GM21737 (cell line): ENCODE measurements around the gene SF3B1.
"Not testable (repeated sequence)": the region's sequence is repeated elsewhere in the genome, so short reads cannot be mapped to it uniquely, and the experiment has no call there.

Experiments used
- ATAC-seq: cut with Tn5 transposase; IDR thresholded peaks from one replicate; pipeline ENCODE4 v1.9.1; 2021; ENCODE audit warnings: mild to moderate bottlenecking, moderate library complexity; ENCODE audit not compliant: unreplicated experiment

The SF3B1 gene

DNA sequence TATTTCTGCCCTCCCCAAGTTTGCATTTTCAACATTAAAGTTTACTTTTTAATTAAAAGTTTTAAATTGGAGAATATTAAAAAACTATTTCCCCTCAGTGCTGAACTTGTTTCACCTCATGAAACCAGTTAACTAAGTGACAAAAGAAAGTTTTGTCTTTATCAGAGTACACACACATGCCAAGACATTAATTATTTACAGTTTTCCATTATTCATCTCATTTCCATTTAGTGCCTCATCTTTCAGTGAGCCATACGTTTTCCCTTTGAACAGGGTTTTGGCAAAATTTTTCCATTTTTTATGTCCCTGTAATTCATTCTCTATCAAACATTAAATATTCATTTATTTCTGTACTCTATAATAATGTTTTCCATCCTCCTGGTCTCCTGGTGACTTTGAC is 53.2 kb downstream of the SF3B1 start:
- no peak for ATAC-seq

GRCh38 chr2:197379918-197380309 is 54.9 kb downstream of the SF3B1 start:
- ATAC-seq: not testable (repeated sequence)

GRCh38 chr2:197379308-197379917 is 55.4 kb downstream of the SF3B1 start:
- not testable (repeated sequence) for ATAC-seq

DNA sequence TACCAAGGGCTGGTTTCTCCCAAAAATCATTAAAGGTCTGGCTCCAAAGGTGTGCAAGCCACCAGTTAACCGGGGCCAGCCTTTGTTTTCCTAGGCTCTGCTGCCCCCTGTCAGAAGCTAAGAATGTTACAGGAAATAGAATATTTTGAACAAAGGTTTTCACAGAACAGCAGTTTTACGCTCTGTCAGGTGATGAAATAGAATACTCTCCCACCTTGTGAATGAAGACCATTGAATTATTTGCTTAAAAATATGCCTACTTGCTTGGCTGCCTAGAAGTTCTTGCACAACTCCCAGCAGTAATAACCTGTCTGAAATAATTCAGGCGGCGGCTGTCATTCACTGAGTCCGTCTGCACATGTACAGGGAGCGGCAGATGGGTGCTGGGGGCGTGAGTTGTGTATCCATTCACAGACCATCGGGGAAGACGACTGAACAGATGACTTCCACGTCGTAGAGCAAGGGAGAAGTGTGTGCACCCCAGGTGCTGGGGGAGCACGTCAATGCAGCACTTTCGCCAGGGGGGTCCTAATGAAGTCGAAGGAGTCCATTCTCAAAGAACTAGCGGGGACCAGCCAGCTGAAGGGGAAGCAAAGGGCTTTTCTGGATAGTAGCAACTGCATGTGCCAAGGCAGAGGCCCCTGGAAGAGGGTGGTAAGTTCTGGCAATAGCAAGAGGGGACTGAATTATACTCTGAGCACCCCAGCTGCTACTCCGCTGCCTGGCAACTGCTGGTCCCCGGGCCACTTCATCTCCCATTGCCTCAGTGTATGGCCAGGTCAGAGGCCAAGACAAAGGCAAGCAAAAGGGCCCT is 56.1 kb downstream of the SF3B1 start:
- ATAC-seq: no peak

DNA sequence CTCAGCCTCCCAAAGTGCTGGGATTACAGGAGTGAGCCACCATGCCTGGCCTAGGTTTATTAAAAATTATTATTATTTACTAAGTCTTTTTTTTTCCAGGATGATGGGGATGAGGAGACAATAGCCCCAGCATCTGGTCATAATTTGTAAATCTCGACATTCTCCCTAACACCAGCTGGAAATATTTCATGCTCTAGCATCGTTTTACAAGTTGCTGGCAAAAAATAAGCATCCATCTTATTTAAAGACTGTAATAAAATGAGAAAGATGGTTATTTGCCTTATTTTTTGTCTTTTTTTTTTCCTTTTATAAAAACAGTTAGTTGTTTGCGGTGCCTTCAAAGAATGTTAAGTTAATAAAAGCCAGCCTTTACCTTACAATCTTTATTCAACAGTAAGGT is 56.7 kb downstream of the SF3B1 start:
- no peak for ATAC-seq

- no peak for ATAC-seq
Measured at GRCh38 chr2:197377670-197378069, 57.2 kb downstream of the SF3B1 start.

GRCh38 chr2:197372592-197372991 is 62.2 kb downstream of the SF3B1 start:
- ATAC-seq: no peak

DNA sequence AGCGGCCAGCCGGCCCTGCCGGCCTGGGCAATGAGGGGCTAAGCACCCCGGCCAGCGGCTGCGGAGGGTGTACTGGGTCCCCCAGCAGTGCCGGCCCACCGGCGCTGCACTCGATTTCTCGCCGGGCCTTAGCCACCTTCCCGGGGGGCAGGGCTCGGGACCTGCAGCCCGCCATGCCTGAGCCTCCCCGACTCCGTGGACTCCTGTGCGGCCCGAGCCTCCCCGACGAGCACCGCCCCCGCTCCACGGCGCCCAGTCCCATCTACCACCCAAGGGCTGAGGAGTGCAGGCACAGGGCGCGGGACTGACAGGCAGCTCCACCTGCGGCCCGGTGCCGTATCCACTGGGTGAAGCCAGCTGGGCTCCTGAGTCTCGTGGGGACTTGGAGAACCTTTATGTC is 64.2 kb downstream of the SF3B1 start:
- ATAC-seq: not testable (repeated sequence)

- ATAC-seq: no peak
Measured at GRCh38 chr2:197369933-197370320, 64.9 kb downstream of the SF3B1 start.

DNA sequence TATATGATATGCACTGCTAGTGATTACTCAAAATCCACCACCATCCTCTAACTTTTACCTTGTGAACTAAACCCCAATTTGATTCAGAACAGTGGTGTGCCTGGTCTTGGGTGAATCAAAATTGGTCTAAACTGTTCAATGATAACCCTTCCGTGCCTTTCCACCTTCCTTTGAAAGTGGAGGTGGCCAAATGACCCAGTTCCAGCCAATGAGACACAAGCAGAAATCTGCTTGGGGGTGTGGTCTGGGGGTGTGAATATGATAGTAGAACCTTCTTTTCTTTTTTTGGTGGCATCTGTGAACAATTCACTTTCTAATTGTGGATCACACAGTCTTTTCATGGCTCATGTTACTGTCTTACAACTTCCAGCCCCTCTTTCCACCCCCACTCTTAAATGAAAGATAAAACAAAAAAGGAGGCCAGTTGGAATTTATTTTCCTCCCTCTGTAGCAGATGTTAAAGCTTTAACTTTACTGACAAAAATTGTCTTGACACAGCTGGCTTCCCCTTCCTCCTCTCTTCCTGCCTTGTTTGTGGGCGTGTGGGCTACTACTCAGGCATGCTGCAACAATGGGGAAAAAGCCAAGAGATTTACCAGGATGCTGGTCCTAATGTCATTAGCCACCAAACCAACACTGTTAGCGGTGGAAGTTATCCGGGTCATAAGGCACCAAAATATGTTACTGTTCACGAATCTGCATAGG is 65.4 kb downstream of the SF3B1 start:
- no peak for ATAC-seq

DNA sequence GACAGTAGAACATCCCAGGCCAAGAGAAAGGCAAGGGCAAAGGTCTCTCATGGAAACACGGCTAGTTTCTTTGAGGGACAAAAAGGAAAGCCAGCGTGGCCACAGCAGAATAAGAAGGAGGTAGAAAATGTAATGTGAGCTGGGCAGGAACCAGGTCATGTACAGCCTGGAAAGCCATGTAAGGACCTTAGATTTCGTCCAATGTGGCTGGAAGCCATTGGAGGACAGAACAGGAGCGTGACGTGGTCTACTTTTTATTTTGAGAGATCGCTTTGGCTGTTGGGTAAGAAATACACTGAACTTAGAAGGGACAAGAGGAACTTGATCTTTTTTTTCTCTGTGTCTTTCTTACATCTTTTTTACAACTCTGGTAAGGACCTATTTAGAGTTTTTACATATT is 66.4 kb downstream of the SF3B1 start:
- no peak for ATAC-seq

GRCh38 chr2:197363998-197364397 is 70.8 kb downstream of the SF3B1 start:
- no peak for ATAC-seq

DNA sequence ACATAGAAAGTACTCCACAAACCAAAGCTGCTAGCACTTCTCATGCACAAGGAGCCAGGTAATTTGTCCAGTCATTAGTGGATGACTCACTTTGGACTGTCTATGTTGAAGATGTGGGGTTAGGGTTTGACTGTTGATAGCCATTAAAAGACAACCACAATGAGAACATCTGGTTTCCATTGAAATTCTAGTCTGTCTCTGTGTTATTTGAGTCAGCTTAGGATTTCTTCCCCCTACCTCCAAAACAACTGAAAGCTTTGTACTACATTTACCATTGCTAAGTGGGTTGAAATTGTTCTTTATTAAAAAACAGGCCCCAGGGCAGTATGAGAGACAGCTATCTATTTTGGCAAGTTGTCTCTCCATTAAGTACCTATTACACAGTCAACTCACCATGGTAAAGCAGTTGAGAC is 74.1 kb downstream of the SF3B1 start:
- ATAC-seq: no peak

DNA sequence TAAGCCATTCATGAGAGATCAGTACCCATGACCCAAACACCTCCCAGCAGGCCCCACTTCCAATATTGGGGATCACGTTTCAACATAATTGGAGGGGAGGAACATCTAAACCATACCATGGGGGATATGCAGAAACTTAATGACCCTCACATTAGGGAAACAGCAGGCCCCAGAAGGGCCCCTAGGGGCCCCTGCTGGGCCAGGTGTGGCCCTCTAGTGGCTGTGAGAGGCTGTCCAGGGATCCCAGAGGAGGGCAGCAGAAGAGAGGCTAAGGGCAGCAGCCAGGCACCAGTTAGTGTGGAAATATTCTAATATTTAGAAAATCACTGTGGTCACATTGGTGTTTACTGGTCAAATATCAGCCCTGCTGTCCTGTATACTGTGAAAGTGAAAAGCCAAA is 75.0 kb downstream of the SF3B1 start:
- ATAC-seq: no peak

- ATAC-seq: no peak
Measured at GRCh38 chr2:197358931-197359330, 75.9 kb downstream of the SF3B1 start.

DNA sequence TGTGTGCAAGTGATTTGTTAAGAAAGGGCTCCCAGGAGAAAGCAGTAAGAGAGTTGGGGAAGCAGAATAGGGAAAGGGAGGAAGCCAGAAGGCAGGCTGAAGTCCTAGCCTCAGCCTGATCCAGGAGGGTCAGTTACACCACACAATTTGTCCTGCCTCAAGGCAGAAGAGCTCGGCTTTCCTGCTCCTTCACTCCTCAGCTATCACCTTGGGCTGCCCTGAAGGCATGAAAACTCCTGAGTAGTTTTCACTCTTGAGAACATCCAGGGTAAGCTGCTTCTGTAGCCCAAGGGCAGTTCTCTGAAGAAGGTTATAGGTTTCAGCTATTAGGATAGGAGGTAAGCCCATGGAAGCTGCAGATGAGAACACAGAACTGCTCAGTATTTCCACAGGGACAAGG is 76.8 kb downstream of the SF3B1 start:
- ATAC-seq: no peak

DNA sequence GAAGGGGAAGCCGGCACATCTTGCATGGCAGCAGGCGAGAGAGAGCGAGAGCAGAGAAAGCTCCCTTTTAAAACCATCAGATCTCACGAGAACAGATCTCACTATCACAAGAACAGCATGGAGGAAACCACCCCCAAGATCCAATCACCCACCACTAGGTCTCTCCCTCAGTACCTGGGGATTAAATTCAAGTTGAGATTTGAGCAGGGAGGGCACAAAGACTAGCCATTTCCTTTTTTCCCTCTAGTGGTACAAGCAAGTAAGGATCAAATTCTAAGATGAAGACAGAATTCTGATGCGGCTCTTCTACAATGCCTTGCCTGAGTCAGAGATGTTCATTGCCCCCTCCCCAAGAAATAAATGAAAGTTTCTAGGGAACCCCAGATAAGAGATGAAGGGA is 78.7 kb downstream of the SF3B1 start:
- ATAC-seq: no peak

DNA sequence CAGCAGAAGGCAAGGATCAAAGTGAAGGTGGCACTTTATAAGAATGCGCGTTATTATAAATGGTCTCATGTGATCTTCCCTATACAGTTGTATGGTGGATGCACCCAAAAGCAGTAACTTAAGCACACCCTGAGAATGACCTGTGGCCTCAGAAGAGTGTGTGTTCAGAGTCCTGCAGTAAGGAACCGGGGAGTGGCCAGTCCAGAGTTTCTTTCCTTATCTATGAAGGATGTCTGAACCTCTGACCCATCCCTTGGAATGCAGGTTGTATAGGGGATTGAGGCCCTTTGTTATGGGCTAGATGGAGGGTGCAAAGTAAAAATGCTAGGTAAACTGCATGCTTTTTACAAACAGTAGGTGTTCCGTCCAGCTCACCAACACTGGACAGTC is 80.7 kb downstream of the SF3B1 start:
- no peak for ATAC-seq

DNA sequence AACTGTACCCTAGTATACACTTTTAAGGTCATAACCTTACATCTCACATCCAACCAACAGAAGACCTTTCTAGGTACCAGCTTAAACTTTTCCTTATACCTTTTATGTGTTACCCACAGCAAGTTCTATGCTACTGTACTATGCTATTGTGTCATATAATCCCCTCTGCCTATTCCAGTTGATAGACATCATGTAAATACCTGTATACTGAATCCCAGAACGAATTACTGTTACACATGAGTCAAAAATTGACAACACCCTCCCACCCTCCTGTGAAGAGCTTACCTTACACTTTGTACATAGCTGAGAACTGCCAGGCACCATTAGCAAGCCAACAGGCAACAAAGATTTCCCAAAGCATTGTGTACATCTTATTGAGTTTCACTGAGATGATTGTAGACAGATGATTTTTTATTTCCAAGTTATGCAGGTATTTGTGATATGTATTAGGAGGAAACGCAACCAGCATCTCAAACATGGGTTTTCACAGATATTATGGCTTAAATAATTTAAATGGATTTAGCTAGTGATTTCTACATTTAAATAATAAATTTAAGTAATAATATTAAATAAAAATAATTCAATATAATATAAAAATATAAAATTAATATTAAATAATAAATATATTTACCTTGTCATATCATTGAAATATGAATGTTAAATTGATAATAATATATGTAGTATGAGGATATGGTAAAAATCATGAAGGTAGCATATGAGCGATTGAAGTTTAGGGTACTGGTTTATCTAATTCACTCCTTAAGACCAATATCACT is 81.2 kb downstream of the SF3B1 start:
- no peak for ATAC-seq

GRCh38 chr2:197349699-197350098 is 85.1 kb downstream of the SF3B1 start:
- no peak for ATAC-seq

- ATAC-seq: no peak
Measured at GRCh38 chr2:197348721-197349360, 86.0 kb downstream of the SF3B1 start.
